Stimulated activated CD4-positive, alpha-beta T cell treated with anti-CD3 and anti-CD28 coated beads, Interleukin-12 subunit alpha, Interleukin-12 subunit beta, amount 100 ng/mL, for 4 hours (primary cell): ENCODE measurements around the gene TTLL12.
"Not testable (repeated sequence)": the region's sequence is repeated elsewhere in the genome, so short reads cannot be mapped to it uniquely, and the experiment has no call there.

Experiments
- DNase-seq: peaks from one replicate; pipeline ENCODE4 v3.0.0-alpha.2; 2020

The TTLL12 gene

DNA sequence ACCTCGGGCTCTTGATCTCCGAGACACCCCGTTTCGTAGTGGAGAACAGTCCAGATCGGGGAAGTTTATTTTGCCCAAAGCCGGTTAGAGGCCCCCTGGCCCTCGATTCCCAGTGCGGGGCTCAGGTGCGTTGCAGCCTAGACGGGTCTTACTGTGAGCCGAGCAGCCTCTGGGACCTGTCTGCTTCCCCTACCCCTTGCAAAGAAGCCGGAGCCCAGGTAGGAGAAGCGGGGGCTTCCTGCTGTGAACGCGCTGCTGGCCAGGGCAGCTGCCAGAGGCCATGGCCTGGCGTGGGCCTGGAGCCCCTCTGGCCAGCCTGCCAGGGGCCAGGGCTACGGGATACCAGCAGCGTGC is 35.0 kb downstream of the TTLL12 start:
- DNase-seq: no peak

DNA sequence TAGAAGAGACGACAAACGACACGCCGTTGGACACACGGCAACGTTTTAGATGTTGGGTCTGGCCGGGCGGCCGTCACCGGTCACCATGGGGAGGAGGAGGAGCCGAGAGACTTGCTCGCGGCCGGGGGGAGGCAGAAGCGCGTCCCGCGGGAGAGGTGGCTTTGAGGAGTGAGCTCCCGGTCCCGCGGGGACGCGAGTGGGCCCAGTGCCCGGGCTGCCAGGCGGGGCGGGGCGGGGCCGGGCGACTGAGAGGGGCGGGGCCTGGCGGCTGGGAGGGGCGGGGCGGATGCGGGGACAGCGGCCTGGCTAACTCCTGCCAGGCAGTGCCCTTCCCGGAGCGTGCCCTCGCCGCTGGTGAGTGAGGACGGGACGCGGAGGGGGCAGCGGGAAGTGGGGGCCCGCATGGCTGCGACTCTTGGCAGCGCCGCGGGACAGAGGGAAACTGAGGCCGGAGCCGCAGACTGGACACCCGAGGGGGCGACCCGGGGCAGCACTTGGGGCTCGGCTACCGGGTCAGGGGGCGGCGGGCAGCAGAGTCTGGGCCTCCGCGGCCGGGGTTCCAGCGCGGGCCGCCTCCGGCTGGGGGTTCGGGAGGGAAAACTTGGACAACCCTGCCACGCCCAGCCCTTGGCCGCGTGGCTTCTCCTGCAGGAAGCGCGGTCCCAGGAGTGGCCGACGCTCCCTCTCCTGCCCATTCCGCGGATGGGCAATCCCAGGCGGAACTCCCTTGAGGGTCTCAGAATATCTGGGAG is 35.5 kb downstream of the TTLL12 start, which contains the start of gene TSPO:
Gene TSPO (plus strand): TSS at position 309 of the 752 bp plus-strand sequence. CDS start 7,680 bp downstream, outside the sequence.
- peak; percentile 73 for DNase-seq

DNA sequence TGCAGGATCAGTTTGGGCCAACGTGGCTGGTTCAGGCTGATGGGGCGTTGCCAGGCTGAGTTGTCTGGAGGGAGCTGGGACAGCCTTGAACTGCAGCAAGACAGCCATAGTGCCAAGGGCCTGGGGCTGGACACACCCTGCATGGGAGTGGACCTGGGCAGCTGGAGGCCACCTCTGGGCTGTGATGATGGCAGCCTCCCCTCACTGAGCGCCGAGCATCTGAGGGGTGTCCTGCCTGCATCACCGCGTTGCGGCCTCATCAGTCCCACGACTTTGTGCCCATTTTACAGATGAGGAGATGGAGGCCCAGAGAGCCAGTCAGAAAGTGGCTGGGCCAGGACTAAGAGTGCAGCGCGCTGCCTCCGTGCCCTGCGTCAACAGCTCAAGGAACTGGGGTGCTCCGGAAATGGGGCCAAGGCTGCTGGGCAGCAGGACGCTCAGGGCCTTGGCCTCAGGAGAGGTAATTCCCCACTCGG is 36.2 kb downstream of the TTLL12 start:
- DNase-seq: no peak

DNA sequence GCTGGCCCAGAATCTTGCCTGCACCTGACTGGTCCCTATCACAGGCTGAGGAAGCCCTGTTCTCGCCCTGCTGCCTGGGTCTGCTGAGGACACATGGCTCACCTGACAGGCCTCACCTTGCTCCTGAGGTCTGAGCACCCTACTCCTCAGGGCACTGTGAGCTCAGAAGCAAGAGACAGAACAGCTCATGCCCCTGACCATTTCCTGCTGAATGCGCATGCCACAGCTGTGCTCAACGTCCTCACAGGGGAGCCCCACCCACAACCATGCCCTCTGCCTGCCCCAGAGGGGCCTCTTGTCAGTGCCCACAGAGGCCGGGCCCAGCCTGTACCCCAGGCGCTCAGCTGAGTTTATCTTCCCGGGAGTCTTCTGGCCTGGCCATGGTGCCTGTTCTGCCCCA is 38.4 kb downstream of the TTLL12 start:
- DNase-seq: no peak

DNA sequence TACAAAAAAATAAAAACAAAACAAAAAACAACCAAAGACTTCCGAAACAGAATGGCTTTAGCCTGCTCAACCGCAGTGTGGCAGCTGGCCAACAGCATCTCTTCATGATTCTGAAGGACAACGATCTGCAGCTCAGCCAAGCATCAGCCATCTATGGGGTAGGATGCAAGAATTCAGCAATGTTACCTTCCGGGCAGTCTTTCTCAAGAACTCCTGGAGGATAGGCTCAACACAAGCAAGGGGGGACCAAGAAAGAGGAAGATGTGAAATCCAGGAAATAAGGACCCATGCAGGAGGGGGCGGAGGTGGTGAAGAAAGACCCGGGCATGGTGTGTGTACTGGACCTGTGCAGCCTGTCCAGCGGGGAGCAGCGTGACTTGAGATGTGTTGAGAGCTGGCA is 39.1 kb downstream of the TTLL12 start:
- DNase-seq: no peak

DNA sequence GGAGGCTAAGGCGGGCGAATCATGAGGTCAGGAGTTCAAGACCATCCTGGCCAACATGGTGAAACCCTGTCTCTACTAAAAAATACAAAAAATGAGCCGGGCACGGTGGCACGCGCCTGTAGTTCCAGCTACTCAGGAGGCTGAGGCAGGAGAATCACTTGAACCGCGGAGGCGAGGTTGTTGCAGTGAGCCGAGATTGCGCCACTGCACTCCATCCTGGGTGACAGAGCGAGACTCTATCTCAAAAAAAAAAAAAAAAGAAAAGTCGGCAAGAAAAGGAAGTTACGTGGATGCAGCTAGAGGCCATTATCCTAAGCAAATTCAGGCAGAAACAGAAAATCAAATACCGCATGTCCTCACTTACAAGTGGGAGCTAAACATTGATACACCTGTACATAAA is 40.6 kb downstream of the TTLL12 start:
- DNase-seq: not testable (repeated sequence)

DNA sequence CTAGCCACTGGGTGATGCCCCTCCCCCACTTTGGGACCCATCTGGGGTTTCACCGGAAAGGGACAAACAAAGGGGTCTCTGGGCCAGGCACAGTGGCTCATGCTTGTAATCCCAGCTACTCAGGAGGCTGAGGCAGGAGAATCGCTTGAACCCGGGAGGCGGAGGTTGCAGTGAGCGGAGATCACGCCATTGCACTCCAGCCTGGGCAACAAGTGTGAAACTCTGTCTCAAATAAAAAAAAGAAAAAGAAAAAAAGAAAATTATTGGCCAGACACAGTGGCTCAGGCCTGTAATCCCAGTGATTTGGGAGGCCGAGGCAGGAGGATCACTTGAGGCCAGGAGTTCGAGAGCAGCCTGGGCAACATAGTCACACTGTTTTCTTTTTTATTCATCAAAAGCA is 41.6 kb downstream of the TTLL12 start:
- DNase-seq: not testable (repeated sequence)

DNA sequence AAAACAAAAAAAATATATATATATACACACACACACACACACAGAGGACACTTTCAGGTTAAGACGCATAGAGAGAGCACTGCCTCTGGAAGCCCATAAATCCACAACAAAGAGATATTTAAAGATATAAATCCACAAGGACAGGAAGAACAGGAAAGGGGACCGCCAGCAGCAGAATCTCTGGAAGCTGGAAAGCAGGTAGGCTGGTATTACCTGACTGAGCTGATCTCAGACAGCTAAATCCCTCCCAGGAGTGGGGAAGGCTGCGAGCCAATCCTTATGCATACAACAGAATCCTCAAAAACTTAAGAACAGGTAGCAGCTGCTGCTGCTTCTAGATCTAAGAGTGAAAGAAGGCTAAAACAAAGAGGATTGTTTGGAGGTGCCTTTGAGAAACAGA is 42.0 kb downstream of the TTLL12 start:
- DNase-seq: no peak

DNA sequence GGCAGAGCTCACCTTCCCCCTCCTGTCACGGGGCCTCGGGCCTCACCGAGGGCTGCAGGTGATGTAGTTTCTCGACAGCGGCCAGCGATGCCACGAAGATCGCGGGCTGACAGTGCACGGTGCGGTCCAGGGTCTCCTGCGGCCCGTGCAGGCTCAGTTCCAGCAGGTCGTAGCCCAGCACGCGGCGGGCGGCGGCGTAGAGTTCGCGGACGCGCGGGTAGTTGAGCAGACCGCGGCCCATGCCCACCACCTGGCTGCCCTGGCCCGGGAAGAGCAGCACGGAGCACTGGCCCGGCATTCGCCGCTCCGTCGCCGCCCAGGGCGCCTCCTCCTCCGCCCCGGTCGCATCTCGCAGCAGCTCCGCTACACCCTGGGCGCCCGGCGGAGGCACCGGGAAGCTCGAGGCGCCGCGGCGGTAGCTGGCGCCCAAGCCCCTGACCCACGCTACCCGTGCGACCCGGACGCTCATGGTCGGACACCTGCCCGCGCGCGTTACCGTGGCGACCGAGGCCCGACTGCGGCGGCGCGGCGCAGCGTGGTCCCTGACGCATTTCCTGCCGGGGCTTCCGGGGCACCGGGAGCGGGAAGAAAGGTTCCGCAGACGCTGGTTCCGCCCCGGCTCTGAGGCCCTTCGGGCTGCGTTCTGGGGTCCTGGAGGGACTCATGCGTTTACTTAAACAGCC is 43.9 kb downstream of the TTLL12 start, which contains the start of gene MCAT:
Gene MCAT (minus strand): TSS at position 519 of the 683 bp plus-strand sequence. CDS start 50 bp downstream, at position 469.
- peak; percentile 78 for DNase-seq

DNA sequence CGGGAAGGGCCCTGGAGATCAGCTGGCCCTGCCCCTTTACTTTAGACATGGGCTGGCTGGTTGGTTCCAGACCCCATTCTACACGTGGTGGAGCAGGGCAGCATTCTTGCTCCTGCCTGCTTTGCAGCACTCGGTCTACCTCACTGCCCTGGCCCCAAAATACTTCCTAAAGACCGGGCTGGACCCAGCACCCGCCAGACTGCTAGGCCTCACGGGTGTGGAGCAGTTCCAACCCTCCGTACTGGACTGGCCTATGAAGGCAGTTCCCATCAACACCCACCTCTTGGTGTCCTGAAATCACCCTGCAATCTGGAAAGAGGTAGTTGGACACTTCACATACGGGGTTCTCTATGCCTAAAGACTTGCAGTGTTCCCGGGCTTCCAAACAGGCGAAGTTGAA is 50.1 kb downstream of the TTLL12 start:
- DNase-seq: no peak

DNA sequence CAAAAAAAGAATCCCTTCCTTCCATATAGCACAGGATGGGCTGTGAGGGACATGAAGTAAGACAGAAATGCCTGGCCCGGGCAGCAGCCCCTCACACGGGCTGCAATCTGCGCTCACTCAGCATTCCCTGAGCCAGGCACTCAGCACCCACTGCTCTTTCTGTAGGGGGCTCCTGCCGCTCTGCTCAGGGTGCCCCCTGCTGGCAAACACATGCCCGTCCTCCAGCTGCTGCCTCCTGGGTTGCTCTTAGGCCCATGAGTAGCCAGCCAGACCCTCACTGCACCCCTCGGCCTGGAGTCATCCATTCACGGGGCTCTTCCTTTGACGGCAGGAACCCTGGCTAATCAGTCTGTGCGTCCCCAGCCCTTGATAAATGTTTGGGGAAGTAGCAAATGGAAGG is 50.7 kb downstream of the TTLL12 start:
- DNase-seq: peak; percentile 45

DNA sequence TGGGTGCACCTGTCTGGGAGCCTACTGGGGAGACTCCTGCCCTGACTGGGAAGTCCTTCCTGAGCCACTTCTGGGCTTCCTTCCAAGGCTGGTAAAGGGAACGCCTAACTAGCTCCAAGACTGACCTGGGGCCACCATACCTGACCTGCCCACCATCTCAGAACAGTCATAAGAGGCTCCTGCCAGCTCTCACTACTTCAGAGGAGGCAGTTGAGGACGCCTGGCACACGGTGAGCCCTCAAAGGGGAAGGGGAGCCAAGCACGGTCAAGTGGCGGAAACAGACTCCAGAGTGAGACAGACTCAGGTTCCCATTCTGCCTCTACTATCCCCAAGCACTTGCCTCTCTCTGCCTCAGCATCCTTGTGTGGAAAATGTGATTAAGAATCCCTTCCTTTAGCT is 51.4 kb downstream of the TTLL12 start:
- no peak for DNase-seq

DNA sequence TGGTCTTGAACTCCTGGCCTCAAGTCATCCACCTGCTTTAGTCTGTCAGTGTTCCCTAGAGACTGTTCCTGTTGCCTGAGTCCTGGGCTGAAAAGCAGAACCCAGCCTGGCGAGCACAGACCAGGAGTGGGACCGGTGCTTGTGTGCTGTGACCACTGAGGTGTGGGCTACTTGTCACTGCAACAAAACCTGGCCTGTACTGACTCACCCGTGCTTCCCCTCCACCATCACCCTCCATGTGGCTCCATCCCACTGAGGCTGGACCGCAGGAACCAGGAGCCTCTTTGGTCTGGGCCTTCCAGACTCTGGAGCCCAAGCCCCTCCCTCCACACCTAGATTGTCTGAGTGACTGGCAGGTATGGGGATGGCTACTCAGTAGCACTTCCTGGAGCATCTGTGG is 52.4 kb downstream of the TTLL12 start:
- no peak for DNase-seq

DNA sequence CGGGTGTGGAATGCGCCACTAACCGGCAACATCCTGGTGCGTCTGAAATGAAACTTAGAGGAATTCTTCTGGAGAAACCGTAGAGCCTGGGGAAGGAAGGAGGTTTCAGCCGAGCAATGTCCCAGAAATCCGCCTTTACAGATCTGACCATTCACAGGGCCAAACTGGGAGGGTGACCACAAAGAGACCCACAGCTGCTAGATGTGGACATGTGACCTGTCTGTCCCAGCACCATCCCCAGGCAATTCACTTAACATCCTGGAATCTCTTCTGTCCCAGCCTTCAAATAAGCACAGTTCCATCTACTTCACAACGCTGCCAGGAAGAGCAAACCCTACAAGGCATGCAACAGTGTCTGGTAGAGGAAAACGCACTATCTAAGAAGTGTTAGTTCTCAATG is 53.5 kb downstream of the TTLL12 start:
- DNase-seq: no peak

DNA sequence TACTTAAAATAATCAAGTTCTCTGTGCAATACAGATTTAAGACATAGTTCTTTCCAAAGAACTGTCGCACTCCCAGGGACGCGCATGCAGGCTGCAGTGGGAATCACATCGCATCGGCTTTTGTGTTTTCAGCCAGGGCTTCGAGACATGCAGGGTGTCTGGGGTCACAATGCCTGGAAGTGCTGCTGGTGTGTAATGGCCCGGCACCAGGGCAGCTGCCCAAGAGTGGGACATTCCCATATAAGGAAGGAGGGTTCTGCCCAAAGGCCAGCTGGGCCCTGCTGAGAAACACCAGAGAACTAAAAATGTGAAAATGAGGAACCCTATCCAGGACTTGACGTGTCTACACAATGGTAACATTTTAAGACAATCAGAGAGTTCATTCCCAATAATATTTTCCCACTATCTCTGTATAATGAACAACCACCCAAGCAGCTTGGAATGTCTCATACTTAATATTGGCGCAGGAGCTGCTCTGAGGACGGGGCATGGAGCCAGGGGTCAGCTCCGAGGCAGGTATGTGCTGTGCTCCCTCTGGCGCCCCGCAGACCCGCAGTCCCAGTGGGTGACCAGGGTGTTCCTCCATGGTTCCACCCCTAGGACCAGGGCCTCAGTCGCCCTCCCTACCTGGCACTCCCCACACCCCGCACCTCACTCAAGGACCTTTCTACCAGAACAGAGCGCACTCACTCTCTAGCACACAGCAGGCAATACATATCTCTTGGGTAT is 55.0 kb downstream of the TTLL12 start:
- DNase-seq: no peak

DNA sequence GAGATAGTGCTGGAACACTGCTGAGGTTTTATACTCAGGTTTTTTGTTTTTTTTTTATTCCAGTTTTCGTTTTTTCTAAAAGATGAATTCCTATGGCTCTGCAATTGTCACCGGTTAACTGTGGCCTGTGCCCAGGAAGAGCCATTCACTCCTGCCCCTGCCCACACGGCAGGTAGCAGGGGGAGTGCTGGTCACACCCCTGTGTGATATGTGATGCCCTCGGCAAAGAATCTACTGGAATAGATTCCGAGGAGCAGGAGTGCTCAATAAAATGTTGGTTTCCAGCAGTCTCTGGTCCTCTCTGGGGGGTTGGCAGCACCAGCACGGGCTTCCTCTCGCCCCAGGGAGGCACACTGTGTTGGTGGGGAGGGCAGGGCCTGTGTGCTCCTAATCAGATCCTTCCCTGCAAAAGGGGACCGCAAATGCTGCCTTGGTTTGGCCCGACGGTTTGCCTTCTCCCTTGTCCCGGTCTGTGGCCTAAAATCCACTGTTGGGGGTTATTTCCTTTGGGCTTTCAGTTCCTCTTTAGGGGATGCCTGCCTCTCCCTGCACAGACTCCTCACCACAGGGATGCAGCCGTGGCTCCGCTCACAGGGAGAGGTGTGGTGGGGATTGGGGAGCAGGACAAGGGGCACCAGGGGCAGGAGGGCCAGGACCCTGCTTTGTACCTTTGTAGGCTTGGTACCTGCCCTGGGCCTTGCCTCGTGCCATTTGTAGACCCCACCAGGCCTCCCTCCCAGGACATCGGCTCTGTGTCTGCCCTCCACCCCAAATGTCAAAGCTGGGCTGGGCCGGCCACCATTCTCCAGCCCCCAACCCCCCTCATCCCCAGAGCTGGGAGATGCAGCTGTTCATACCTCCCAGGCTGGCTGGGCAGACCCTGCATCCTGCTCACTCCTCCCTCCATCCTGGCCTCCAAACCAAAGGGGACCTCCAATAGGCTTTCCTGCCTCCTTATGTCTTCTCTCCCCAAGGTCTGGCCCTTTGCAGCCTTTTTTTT is 57.2 kb downstream of the TTLL12 start:
- DNase-seq: no peak

DNA sequence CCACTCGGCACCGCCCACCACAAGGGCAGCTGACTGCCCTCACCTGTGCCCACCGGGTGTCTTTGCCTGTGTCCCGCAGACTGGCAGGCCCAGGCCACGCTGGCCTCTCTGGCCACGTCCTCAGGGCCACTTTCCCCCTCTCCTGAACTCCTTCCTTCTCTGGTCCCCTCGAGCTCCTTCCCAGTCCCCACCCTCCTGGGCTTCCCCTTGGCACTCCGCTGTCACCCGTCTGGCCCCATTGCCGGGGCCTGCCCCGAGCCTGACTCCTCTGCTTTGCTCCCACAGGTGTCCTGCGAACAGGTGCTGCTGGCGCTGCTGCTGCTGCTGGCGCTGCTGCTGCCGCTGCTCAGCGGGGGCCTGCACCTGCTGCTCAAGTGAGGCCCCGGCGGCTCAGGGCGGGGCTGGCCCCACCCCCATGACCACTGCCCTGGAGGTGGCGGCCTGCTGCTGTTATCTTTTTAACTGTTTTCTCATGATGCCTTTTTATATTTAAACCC is 58.0 kb downstream of the TTLL12 start:
- no peak for DNase-seq

DNA sequence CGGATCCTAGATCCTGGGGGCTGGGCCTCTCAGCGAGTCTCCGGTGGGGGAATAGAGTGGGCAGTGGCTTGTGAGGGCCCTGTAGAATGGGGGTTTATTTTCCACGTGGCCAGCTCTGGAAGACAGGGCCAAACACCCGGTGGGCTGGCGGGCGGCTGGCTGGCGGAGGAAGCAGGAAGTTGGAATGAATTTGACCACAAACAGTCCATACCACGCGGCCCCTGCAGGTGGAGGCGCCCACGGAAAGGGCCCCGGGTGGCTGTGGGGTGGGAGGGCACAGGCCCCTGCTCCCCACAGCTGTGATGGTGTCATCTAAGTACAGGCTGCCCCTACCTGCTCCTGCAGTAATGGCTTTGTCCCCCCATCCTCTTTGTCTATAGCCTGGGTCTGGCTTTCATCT is 58.8 kb downstream of the TTLL12 start:
- DNase-seq: no peak

DNA sequence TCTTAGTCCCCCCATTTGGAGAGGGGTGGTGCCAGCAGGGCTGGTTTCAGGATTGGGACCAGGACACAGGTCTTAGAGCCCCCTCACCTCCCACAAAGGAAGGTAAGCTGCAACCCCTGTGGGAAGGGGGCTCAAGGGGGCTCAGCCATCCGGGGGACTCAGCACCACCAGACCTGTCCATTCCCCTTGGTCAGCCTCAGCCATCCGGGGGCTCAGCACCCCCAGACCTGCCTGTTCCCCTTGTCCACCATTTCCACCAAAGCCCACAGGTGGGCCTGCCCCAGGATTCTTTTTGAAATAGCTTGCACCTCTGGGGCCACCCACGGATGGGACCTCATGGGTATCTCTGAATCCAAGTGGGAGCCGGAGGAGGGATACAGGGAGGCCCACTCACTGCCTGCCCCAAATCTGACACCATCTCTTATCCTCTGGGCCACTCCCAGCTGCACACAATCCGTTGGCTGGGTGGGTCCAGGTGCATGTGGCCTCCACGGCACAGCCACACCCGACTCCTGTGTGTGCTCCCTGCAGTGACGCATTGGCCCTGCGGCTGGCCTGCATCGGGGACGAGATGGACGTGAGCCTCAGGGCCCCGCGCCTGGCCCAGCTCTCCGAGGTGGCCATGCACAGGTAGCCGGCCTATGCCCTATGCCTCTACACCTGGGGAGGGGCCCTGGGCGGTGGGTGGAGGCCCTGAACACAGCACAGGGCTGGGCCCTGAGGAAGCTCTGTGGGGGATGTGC is 59.6 kb downstream of the TTLL12 start:
- no peak for DNase-seq

DNA sequence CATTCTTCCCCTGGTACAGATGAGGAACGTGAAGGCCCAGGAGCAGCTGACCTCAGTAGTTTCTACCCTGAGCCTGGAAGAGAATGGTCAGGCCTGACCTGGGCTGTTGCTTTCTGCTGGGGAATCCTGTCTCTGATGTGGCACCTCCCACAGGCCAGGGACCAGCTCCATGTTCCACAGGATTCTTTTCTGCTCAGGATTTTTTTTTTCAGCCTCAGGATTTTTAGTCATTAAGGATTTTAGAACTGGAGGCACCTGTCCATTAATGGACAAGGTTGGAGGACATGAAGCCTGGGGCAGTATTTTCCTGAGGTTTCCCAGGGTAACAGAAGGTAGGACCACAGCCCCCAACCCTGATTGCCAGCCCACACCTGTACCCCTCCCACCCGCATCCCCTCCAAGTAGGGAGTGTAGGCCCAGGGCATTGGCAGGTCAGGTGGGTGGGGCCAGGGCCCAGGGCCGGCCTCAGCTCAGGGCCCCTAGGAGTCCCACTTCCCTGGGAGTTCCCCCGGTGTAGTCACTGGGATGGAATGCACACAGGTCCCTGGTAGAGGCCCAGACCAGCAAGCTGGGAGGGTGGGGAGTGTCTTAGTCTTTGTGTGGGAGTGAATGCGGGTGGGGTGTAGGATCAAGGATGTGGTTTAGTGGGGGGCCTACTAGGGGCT is 60.3 kb downstream of the TTLL12 start:
- no peak for DNase-seq

DNA sequence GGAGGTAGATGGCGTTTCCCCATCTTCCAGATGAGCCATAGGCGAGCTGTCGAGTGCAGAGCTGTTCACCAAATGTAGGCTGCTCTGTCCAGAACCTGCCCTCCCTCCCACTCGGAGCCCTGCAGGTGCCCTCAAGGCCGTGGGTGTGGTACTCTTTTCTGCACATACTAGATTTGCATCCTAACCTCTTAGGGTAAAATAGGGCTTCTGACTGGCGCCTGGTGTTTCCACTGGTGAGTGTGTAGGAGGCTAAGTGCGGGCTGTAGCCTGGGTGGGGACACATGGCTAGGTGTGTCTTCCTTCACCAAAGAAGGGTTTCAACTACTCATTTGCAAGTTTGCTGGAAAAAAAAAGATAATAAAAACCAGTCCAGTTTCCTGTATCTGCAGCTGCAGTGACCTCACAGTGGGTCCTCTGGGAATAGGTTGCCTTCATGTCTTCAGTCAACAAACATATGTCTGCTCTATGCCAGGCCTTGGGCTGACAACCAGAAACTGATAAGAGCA is 67.9 kb downstream of the TTLL12 start:
- no peak for DNase-seq
